Smooth muscle cell (in vitro differentiated cells): ENCODE results near the gene ASAP3. TPM values are rescaled to one million over a fixed set of nuclear protein-coding genes. Genes with fewer than 3 reads are reported as not detected.

Source experiments
- DNase-seq: peaks from one replicate; lab custom pipeline; 2025; ENCODE audit not compliant: unreplicated experiment; lab: John Stamatoyannopoulos, UW
- H2AFZ ChIP-seq: fragments of 200-600 bp; sonication (generic); 2 replicates; pipeline ENCODE4 v1.6.0; 2016; ENCODE audit warnings: antibody characterized with exemption, low read depth, mild to moderate bottlenecking
- H3F3A ChIP-seq: fragments of 200-600 bp; sonication (generic); 2 replicates; pipeline ENCODE4 v1.6.0; 2017; ENCODE audit warnings: antibody characterized with exemption, low read depth
- H3K27ac ChIP-seq: fragments of 200-600 bp; sonication (generic); 2 replicates; pipeline ENCODE4 v1.5.1; 2016; ENCODE audit warnings: low read depth, mild to moderate bottlenecking
- H3K27me3 ChIP-seq: fragments of 200-600 bp; sonication (generic); 2 replicates; pipeline ENCODE4 v1.6.1; 2016; ENCODE audit warnings: low read depth, mild to moderate bottlenecking
- H3K36me3 ChIP-seq: fragments of 200-600 bp; sonication (generic); 2 replicates; pipeline ENCODE4 v1.5.1; 2016; ENCODE audit warnings: low read depth
- H3K4me1 ChIP-seq: fragments of 200-600 bp; sonication (generic); 2 replicates; pipeline ENCODE4 v1.5.1; 2016; ENCODE audit warnings: low read depth
- H3K4me2 ChIP-seq: fragments of 200-600 bp; sonication (generic); 2 replicates; pipeline ENCODE4 v1.6.0; 2016; ENCODE audit warnings: mild to moderate bottlenecking
- H3K4me3 ChIP-seq: fragments of 200-600 bp; sonication (generic); 2 replicates; pipeline ENCODE4 v1.5.1; 2016; ENCODE audit warnings: mild to moderate bottlenecking
- H3K79me2 ChIP-seq: fragments of 200-600 bp; sonication (generic); 2 replicates; pipeline ENCODE4 v1.6.0; 2016; ENCODE audit warnings: low read depth, mild to moderate bottlenecking
- H3K9ac ChIP-seq: fragments of 200-600 bp; sonication (generic); 2 replicates; pipeline ENCODE4 v1.6.0; 2016; ENCODE audit warnings: low read depth
- H3K9me3 ChIP-seq: fragments of 200-600 bp; sonication (generic); replicated peaks from 2 replicates; pipeline ENCODE4 v1.5.1; 2016; ENCODE audit warnings: low read depth
- H4K20me1 ChIP-seq: fragments of 200-600 bp; sonication (generic); 2 replicates; pipeline ENCODE4 v1.6.0; 2016; ENCODE audit warnings: low read depth
- WGBS: methylation state at CpG from one replicate; pipeline ENCODE4 v1.1.7; 2016; ENCODE audit warnings: low lambda C conversion rate; 5-methylcytosine and 5-hydroxymethylcytosine counted together
- polyA plus RNA-seq: library from polyadenylated mRNA; unstranded; fragments of >200 nt; fragmentation: Nextera tagmentation; extraction: Ambion mirVana; gene quantifications from 2 replicates; pipeline ENCODE4 v1.2.1, GENCODE V29; 2016
- total RNA-seq: library from RNA; depleted of rRNA; stranded (reverse); fragments of >200 nt; gene quantifications from 2 replicates; pipeline ENCODE4 v1.2.3, GENCODE V29; 2014
- TF ChIP-seq, protein P1 (sequence below): fragments of 200-600 bp; sonication (generic); IDR thresholded peaks from 2 replicates; pipeline ENCODE4 v1.5.1; 2017; ENCODE audit warnings: borderline replicate concordance, mild to moderate bottlenecking, antibody characterized with exemption; ENCODE audit not compliant: insufficient read depth, poor library complexity, severe bottlenecking

ASAP3 gene
- total and polyA plus RNA-seq, 2 experiments from 2014 or later, result 16.3 to 28.9 TPM

DNA sequence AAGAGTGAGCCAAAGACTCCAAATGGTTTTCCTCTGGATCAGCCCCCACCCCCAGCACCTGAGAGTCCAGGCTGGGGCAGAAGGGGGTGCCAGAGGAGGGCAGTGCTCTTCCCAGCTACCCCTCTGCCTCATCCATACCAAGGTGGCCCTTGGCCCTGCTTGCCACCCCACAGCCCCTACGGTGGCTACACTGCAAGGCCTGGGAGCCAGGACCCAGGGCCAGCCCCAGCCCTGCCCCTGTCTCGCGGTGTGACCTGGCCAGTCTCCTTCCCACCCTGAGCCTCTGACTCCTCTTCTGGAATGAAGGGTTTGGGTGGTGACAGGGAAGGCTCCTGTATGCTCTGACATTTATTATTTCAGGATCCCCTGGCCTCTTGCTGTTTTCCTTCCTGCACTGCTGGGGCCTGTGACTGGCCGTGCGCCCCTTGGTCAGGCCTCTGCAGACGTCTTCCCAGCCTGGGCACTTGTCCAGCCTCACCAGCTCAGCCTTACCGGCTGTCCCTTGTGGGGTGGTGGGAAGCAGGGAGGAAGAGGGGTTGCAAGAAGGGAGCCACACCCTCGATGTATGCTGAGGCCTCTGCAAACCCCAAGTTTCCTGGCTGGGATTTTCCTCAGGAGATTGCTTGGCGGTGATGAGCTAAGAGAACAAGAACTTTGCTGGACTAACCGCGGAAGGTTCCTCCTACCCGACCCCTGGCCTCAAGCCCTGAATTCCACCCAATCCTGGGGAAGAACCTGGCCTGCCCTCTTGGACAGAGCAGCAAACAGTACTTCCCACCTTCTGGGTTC lies 13.5 kb downstream of the ASAP3 start:
- DNase-seq, result no peak
- Histone ChIP-seq H2AFZ (no peak overlapping the region), H3K4me2 (no peak overlapping the region), H3K4me1 (no peaks in the 10 kb centered on the region), H3K4me3 (no peak overlapping the region), H3F3A (peaks cover 9% of the 10 kb centered on the region), H3K27me3 (no peaks in the 10 kb centered on the region), H4K20me1 (peaks cover 79% of the 10 kb centered on the region), H3K79me2 (peaks cover 5% of the 10 kb centered on the region), H3K9me3 (no peaks in the 10 kb centered on the region), H3K9ac (no peak overlapping the region), H3K27ac (no peak overlapping the region), H3K36me3 (no peaks in the 10 kb centered on the region)
- WGBS, result 90% methylated on average over 12 of the region's 12 CpGs
- TF ChIP-seq, protein P1, sequence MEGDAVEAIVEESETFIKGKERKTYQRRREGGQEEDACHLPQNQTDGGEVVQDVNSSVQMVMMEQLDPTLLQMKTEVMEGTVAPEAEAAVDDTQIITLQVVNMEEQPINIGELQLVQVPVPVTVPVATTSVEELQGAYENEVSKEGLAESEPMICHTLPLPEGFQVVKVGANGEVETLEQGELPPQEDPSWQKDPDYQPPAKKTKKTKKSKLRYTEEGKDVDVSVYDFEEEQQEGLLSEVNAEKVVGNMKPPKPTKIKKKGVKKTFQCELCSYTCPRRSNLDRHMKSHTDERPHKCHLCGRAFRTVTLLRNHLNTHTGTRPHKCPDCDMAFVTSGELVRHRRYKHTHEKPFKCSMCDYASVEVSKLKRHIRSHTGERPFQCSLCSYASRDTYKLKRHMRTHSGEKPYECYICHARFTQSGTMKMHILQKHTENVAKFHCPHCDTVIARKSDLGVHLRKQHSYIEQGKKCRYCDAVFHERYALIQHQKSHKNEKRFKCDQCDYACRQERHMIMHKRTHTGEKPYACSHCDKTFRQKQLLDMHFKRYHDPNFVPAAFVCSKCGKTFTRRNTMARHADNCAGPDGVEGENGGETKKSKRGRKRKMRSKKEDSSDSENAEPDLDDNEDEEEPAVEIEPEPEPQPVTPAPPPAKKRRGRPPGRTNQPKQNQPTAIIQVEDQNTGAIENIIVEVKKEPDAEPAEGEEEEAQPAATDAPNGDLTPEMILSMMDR, result no peak

DNA sequence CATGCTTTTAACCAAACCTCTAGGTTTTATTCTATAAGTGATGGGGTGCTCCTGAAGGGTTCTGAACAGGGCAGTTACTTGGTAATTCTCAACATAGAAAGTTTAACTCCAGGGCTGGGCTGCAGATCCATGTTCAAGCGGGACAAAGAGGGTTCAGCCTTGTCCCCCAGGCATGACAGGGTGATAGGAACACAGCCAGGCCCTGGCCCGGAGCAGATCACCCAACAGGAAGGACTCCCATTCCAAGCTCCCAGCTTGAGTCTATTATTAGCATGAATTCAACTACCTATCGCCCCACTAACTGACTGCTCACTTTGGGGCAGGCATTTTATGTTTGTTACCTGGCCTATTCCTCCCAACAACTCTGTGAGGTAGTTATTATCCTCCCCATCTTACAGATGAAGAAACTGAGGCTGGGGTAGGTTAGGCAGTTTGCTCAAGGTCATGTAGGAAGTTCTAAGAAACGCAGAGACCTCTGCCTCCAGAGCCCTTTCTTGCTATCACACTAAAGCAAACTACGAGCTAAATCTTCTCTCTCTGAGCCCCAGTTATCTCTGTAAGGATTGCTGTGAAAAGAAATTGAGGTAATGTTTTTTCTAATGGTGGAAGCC lies 14.5 kb downstream of the ASAP3 start:
- H3F3A ChIP-seq, result no peaks in the 10 kb centered on the region
- no peak overlapping the region for H3K4me2 ChIP-seq
- TF ChIP-seq, protein P1, result no peak
- WGBS, result 74% methylated on average over 5 of the region's 5 CpGs
- no peak for DNase-seq
- H2AFZ ChIP-seq, result no peak overlapping the region
- no peaks in the 10 kb centered on the region for H3K9me3 ChIP-seq
- H3K36me3 ChIP-seq, result no peaks in the 10 kb centered on the region
- no peaks in the 10 kb centered on the region for H3K4me1 ChIP-seq
- no peak overlapping the region for H3K9ac ChIP-seq
- no peak overlapping the region for H3K4me3 ChIP-seq
- H3K27ac ChIP-seq, result no peak overlapping the region
- no peaks in the 10 kb centered on the region for H3K27me3 ChIP-seq
- peaks cover 5% of the 10 kb centered on the region for H3K79me2 ChIP-seq
- peaks cover 76% of the 10 kb centered on the region for H4K20me1 ChIP-seq

DNA sequence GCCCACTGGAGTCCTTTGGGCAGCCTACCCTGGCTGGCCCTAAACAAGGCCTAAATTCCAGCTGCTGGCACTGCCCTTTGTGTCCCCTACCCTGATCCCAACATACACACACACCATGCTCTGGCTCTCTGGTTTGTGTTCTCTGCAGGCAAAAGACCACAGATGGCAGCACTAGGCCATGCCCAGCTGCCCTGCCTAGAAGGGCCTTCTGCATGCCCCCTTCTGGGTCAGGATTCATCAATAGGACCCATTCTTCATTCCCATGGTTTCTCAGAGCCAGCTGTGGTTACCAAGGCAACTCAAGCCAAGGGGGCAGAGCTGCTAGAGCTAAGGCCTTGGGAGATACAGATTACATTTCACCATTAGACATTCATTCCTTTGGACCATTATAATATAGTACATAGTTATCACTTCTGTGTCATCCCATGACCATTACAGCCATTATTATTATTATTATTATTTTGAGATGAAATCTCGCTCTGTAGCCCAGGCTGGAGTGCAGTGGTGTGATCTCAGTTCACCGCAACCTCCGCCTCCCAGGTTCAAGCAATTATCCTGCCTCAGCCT lies 17.5 kb downstream of the ASAP3 start:
- no peaks in the 10 kb centered on the region for H3K27me3 ChIP-seq
- no peak overlapping the region for H3K4me3 ChIP-seq
- peaks cover 4% of the 10 kb centered on the region for H3K79me2 ChIP-seq
- no peaks in the 10 kb centered on the region for H3K36me3 ChIP-seq
- H3K9ac ChIP-seq, result no peak overlapping the region
- H3F3A ChIP-seq, result no peaks in the 10 kb centered on the region
- no peaks in the 10 kb centered on the region for H3K9me3 ChIP-seq
- 99% methylated on average over 3 of the region's 3 CpGs for WGBS
- H2AFZ ChIP-seq, result no peak overlapping the region
- no peak overlapping the region for H3K4me2 ChIP-seq
- no peak for DNase-seq
- TF ChIP-seq, protein P1, result no peak
- H4K20me1 ChIP-seq, result peaks cover 68% of the 10 kb centered on the region
- no peaks in the 10 kb centered on the region for H3K4me1 ChIP-seq
- no peak overlapping the region for H3K27ac ChIP-seq
